Left hindlimb (tissue), 1 donor: Measurements from ENCODE around the gene SEMA6A.

Source experiments
- DNase-seq: peaks from one replicate; pipeline ENCODE4 v3.0.0-alpha.2; 2018

Gene SEMA6A

GRCh38 chr5:116453988-116454411, 120.6 kb downstream of the SEMA6A start:
- DNase-seq: no peak

- DNase-seq: no peak
These were observed 121.8 kb downstream of the SEMA6A start for GRCh38 chr5:116452774-116453368.

GRCh38 chr5:116451905-116452450, 122.6 kb downstream of the SEMA6A start:
- DNase-seq: no peak

- no peak for DNase-seq
These were observed 123.6 kb downstream of the SEMA6A start for GRCh38 chr5:116451066-116451465.

- DNase-seq: no peak
These were observed 125.2 kb downstream of the SEMA6A start for GRCh38 chr5:116449458-116449857.

- no peak for DNase-seq
These were observed 125.7 kb downstream of the SEMA6A start for GRCh38 chr5:116448870-116449427.

- DNase-seq: no peak
These were observed 126.2 kb downstream of the SEMA6A start for GRCh38 chr5:116448450-116448849.

DNA sequence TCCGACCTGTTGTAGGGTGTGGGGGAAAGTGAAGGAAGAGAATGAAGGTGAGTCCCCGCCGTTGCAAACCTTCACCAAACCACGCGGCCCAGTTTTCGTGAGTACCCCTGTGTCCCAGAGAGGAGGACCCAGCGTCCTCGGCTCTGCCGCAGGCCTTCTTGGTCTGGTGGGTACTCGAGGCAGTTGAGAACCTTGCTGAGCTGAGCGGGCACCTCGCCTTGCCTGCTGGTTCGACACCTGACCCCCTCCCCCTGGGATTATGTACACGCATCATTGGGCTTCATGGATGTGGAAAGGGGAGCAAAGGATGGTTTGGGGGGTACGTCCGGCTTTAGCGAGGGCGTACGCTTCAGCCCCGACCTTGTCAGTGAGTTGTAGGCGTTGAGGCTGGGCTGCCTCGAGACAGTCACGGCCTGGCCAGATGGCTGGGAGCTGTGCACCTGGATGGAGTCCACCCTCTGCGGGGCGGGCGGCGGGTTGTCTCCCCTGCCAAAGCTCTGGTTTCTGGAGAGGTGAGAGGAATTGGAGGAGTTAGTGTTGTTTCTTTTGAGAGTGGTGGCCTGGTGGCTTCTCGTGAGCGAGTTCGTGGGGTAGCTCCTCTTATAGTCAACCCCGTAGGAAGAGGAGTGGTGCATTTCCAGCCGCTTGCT, 128.1 kb downstream of the SEMA6A start:
- no peak for DNase-seq

DNA sequence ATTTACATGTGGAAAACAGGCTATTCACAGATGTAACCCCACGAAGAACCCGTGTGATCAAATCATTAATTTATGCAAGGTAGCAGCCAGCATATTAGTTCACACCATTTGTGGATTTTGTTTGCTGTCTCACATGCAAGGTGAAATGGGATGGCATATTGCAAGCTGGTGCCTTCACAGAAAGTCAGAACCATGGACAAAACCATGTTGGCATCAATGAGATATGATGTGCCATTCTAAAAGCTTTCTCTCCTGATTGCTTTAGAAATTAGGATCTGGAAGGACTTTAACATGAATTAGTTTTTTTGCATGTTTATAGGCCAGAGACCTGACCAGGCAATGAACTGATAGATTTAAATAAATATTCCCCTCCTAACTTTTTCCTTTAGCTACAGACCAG, 129.3 kb downstream of the SEMA6A start:
- no peak for DNase-seq

GRCh38 chr5:116444373-116445295, 130.0 kb downstream of the SEMA6A start:
- DNase-seq: no peak

- DNase-seq: no peak
These were observed 131.6 kb downstream of the SEMA6A start for GRCh38 chr5:116442931-116443551.

DNA sequence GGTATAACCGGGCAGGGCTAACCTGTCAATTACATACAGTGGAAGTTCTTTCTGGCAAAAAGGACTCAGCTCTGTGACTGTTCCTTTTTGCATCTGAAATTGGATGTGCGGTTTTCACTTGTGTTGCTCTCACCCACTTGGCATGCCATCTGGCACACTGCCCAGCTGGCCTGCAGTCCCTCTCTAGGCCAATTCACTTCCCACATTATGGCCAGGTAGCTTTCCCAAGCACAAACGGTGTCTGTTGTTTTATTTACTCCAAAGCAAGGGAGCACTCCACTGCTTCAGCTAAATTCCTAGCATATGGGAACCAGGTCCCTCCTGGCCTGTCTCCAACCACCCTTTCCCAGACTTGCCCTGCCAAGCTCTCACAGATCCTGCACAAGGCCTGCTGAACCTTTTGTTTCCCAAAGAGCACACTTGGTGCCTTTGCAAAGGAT, 132.5 kb downstream of the SEMA6A start:
- DNase-seq: peak; percentile 49

DNA sequence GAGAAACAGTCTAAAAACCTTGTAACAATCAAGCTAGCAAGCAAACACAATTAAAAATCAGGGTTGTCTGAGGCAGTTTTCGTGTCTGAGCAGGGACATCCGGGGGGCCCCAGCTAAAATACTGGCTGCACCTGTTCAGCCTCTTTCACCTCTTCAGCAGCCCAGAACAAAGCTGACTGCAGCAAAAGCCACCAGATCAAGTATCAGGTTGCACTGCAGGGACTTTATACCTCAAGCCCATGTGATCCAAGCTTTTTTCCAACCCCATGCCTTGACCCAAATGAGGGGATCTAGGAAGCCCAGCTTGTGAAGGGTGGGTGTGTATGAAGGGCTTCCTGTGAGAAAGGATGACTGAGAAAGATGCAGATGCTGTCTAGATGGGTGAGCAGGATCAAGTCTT, 133.4 kb downstream of the SEMA6A start:
- DNase-seq: no peak

DNA sequence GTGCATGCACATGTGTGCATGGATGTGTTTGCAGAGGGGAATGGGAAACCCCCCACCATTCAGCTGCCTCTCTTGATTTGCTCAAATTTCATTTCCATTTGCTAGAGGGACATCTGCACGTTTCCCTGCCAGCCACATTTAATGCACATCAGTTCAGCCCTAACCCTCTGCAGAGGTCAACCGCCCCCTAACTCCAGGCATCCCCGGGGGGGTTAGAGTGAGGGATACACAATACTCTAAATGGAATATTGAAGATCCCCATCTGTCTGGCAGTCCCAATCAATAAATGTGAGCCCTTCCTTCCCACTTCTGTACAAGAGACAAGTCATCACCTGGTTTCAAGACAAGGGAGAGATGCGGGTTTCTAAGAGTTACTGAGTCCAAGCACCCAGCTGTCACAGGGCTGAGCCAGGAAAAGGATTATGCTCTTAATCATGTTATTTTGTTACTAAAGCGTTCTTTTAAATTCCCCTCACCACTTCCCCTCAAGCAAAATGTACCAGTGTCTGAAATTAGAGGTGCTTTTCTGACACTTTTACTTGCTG, 134.1 kb downstream of the SEMA6A start:
- peak; percentile 48 for DNase-seq

GRCh38 chr5:116439905-116440304, 134.7 kb downstream of the SEMA6A start:
- no peak for DNase-seq

- DNase-seq: no peak
These were observed 135.6 kb downstream of the SEMA6A start for GRCh38 chr5:116438979-116439554.

DNA sequence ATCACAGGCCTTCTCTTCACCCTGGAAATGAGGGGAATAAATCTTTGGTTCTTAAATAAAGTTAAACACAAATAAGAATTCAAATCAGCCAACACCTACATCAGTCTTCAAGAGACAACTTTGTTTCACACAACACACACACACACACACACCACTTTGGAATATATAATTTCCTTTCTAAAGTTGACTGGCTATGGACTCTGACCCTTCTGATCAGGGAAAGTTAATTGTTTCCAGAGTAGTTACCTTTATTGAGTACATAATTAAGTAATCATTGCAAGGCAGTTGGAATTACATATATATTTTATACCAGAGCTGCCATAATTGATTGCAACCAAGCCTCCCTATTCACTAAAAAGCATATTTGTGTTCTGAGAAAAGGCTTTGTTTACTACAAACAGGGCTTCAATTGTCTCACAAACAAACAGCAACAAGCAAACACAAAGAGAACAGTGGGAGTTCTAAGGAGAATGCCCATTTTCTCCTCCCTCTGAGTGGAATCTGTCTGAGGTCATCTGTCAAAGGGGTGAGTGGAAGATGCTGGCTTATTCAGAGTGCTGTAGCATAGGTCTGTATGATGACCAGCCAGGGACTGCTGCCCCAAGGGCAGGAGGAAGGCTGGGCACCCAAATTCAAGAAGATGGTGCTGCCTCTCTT, 136.6 kb downstream of the SEMA6A start:
- no peak for DNase-seq

- no peak for DNase-seq
These were observed 137.3 kb downstream of the SEMA6A start for GRCh38 chr5:116437351-116437705.

- no peak for DNase-seq
These were observed 137.8 kb downstream of the SEMA6A start for GRCh38 chr5:116436674-116437350.

GRCh38 chr5:116428966-116429365, 145.7 kb downstream of the SEMA6A start:
- DNase-seq: no peak

DNA sequence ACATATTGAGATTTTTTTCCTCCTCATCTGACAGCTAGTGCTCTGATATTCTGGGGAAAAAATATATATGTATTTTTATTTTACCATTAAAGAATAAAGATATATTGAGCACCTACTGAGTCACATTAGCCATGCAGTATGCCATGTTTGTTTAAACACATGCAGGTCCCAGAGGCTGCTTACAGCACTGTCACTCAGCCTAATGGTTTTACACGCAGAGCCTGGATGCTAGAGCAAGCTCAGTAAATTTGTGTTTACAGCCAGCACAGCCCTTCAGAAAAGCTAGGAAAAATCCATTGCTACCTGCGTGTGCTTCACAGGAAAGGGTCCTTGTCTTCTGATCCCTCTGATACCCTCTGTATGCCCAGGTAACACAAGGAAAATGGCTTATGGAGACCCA, 146.2 kb downstream of the SEMA6A start:
- no peak for DNase-seq
